ENCODE results near the gene NLRC4. TPM values are rescaled to one million over a fixed set of nuclear protein-coding genes. Genes with fewer than 3 reads are reported as not detected.
"Not testable (repeated sequence)": the region's sequence is repeated elsewhere in the genome, so short reads cannot be mapped to it uniquely, and the experiment has no call there.

The NLRC4 gene, protein sequence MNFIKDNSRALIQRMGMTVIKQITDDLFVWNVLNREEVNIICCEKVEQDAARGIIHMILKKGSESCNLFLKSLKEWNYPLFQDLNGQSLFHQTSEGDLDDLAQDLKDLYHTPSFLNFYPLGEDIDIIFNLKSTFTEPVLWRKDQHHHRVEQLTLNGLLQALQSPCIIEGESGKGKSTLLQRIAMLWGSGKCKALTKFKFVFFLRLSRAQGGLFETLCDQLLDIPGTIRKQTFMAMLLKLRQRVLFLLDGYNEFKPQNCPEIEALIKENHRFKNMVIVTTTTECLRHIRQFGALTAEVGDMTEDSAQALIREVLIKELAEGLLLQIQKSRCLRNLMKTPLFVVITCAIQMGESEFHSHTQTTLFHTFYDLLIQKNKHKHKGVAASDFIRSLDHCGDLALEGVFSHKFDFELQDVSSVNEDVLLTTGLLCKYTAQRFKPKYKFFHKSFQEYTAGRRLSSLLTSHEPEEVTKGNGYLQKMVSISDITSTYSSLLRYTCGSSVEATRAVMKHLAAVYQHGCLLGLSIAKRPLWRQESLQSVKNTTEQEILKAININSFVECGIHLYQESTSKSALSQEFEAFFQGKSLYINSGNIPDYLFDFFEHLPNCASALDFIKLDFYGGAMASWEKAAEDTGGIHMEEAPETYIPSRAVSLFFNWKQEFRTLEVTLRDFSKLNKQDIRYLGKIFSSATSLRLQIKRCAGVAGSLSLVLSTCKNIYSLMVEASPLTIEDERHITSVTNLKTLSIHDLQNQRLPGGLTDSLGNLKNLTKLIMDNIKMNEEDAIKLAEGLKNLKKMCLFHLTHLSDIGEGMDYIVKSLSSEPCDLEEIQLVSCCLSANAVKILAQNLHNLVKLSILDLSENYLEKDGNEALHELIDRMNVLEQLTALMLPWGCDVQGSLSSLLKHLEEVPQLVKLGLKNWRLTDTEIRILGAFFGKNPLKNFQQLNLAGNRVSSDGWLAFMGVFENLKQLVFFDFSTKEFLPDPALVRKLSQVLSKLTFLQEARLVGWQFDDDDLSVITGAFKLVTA
- 1.6 TPM for total RNA-seq

- peaks cover 0 to 3% (median 2%) of the 10 kb centered on the region in 3 donors for H3K27me3 ChIP-seq (ENCODE audit: control insufficient read depth in 3 of 3, insufficient read depth in 3 of 3, low read length in 3 of 3)
- H3K9me3 ChIP-seq (ENCODE audit: control insufficient read depth in 3 of 3, low read length in 3 of 3): no peaks in the 10 kb centered on the region
- H3K4me3 ChIP-seq (ENCODE audit: low read length in 3 of 3): no peak within 1 kb of the TSS
- no peaks in the 10 kb centered on the region for H3K4me1 ChIP-seq (ENCODE audit: control insufficient read depth in 3 of 3, insufficient read depth in 3 of 3, low read length in 3 of 3)
- no peak within 1 kb of the TSS for H3K27ac ChIP-seq (ENCODE audit: low read depth, low read length)
- H3K36me3 ChIP-seq (ENCODE audit: control insufficient read depth in 3 of 3, insufficient read depth in 3 of 3, low read length in 3 of 3): no peaks in the 10 kb centered on the region
- H3K9ac ChIP-seq (ENCODE audit: low read depth in 1 of 3, low read length in 3 of 3): no peak within 1 kb of the TSS
Observed at GRCh38 chr2:32264422-32265105, at the start of gene NLRC4. Gene NLRC4, minus strand, starts transcription at chr2:32264886. Its CDS starts 8,111 bp downstream, at chr2:32256775.

DNA sequence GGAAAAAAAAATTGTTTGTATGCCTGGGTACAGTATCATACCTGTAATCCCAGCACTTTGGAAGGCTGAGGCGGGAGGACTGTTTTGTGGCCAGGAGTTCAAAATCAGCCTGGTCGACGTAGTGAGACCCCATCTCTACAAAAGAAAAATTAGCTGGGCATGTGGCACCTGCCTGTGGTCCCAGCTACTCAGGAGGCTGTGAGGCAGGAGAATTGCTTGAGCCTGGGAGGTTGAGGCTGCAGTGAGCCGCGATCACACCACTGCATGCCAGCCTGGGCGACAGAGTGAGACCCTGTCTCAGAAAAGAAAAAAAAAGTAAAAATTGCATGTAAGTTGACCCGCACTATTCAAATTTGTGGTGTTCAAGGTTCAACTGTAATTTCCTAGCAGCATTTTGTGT, 45.9 kb upstream of the NLRC4 start:
- Histone ChIP-seq H3K36me3 (ENCODE audit: control insufficient read depth in 3 of 3, insufficient read depth in 3 of 3, low read length in 3 of 3) (peaks cover 0 to 14% (median 10%) of the 10 kb centered on the region in 3 donors), H3K4me3 (ENCODE audit: low read length in 3 of 3) (no peak overlapping the region), H3K9me3 (ENCODE audit: control insufficient read depth in 3 of 3, low read length in 3 of 3) (no peaks in the 10 kb centered on the region), H3K4me1 (ENCODE audit: control insufficient read depth in 3 of 3, insufficient read depth in 3 of 3, low read length in 3 of 3) (no peaks in the 10 kb centered on the region), H3K9ac (ENCODE audit: low read depth in 1 of 3, low read length in 3 of 3) (no peak overlapping the region), H3K27ac (ENCODE audit: low read depth, low read length) (no peak overlapping the region), H3K27me3 (ENCODE audit: control insufficient read depth in 3 of 3, insufficient read depth in 3 of 3, low read length in 3 of 3) (no peaks in the 10 kb centered on the region)

- not testable (repeated sequence) for H3K27me3 ChIP-seq (ENCODE audit: control insufficient read depth in 3 of 3, insufficient read depth in 3 of 3, low read length in 3 of 3); H3K4me3 ChIP-seq (ENCODE audit: low read length in 3 of 3); H3K27ac ChIP-seq (ENCODE audit: low read depth, low read length); H3K4me1 ChIP-seq (ENCODE audit: control insufficient read depth in 3 of 3, insufficient read depth in 3 of 3, low read length in 3 of 3); H3K9me3 ChIP-seq (ENCODE audit: control insufficient read depth in 3 of 3, low read length in 3 of 3); H3K9ac ChIP-seq (ENCODE audit: low read depth in 1 of 3, low read length in 3 of 3)
- peaks cover 4 to 16% (median 13%) of the 10 kb centered on the region in 3 donors for H3K36me3 ChIP-seq (ENCODE audit: control insufficient read depth in 3 of 3, insufficient read depth in 3 of 3, low read length in 3 of 3)
Observed at GRCh38 chr2:32293966-32294562, 29.4 kb upstream of the NLRC4 start.

- not testable (repeated sequence) for H3K4me1 ChIP-seq (ENCODE audit: control insufficient read depth in 3 of 3, insufficient read depth in 3 of 3, low read length in 3 of 3); H3K9ac ChIP-seq (ENCODE audit: low read depth in 1 of 3, low read length in 3 of 3); H3K9me3 ChIP-seq (ENCODE audit: control insufficient read depth in 3 of 3, low read length in 3 of 3); H3K27ac ChIP-seq (ENCODE audit: low read depth, low read length); H3K4me3 ChIP-seq (ENCODE audit: low read length in 3 of 3); H3K27me3 ChIP-seq (ENCODE audit: control insufficient read depth in 3 of 3, insufficient read depth in 3 of 3, low read length in 3 of 3)
- H3K36me3 ChIP-seq (ENCODE audit: control insufficient read depth in 3 of 3, insufficient read depth in 3 of 3, low read length in 3 of 3): peaks cover 2 to 14% (median 13%) of the 10 kb centered on the region in 3 donors
Observed at GRCh38 chr2:32293493-32293892, 28.8 kb upstream of the NLRC4 start.

DNA sequence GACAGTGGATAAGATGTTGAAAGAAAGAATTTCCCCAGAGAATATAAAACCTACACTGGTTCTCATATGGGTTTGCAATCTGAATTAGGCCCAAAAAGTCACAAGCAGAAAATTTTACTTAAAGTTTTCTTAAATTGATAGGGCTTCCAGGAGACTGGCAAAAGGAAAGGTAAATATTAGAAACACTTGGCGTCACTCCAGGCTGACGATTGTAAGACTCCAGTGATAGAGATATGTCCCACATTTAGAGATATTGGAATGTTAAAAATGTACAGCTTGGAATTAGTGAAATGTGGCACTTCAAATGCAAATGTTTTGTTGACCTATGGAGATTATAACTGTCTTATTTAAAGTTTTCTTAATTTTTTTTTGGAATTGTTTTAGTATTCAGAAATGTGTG, 27.1 kb upstream of the NLRC4 start:
- no peaks in the 10 kb centered on the region for H3K27me3 ChIP-seq (ENCODE audit: control insufficient read depth in 3 of 3, insufficient read depth in 3 of 3, low read length in 3 of 3)
- H3K27ac ChIP-seq (ENCODE audit: low read depth, low read length): no peak overlapping the region
- H3K36me3 ChIP-seq (ENCODE audit: control insufficient read depth in 3 of 3, insufficient read depth in 3 of 3, low read length in 3 of 3): peaks cover 2 to 14% (median 14%) of the 10 kb centered on the region in 3 donors
- no peak overlapping the region for H3K4me3 ChIP-seq (ENCODE audit: low read length in 3 of 3)
- peaks cover 0 to 4% (median 0%) of the 10 kb centered on the region in 3 donors for H3K9me3 ChIP-seq (ENCODE audit: control insufficient read depth in 3 of 3, low read length in 3 of 3)
- H3K9ac ChIP-seq (ENCODE audit: low read depth in 1 of 3, low read length in 3 of 3): no peak overlapping the region
- no peaks in the 10 kb centered on the region for H3K4me1 ChIP-seq (ENCODE audit: control insufficient read depth in 3 of 3, insufficient read depth in 3 of 3, low read length in 3 of 3)

- no peak overlapping the region for H3K4me3 ChIP-seq (ENCODE audit: low read length in 3 of 3)
- H3K9ac ChIP-seq (ENCODE audit: low read depth in 1 of 3, low read length in 3 of 3): no peak overlapping the region
- peaks cover 0 to 7% (median 4%) of the 10 kb centered on the region in 3 donors for H3K36me3 ChIP-seq (ENCODE audit: control insufficient read depth in 3 of 3, insufficient read depth in 3 of 3, low read length in 3 of 3)
- H3K9me3 ChIP-seq (ENCODE audit: control insufficient read depth in 3 of 3, low read length in 3 of 3): no peaks in the 10 kb centered on the region
- H3K27me3 ChIP-seq (ENCODE audit: control insufficient read depth in 3 of 3, insufficient read depth in 3 of 3, low read length in 3 of 3): no peaks in the 10 kb centered on the region
- no peaks in the 10 kb centered on the region for H3K4me1 ChIP-seq (ENCODE audit: control insufficient read depth in 3 of 3, insufficient read depth in 3 of 3, low read length in 3 of 3)
- no peak overlapping the region for H3K27ac ChIP-seq (ENCODE audit: low read depth, low read length)
Observed at GRCh38 chr2:32290000-32290339, 25.3 kb upstream of the NLRC4 start.

DNA sequence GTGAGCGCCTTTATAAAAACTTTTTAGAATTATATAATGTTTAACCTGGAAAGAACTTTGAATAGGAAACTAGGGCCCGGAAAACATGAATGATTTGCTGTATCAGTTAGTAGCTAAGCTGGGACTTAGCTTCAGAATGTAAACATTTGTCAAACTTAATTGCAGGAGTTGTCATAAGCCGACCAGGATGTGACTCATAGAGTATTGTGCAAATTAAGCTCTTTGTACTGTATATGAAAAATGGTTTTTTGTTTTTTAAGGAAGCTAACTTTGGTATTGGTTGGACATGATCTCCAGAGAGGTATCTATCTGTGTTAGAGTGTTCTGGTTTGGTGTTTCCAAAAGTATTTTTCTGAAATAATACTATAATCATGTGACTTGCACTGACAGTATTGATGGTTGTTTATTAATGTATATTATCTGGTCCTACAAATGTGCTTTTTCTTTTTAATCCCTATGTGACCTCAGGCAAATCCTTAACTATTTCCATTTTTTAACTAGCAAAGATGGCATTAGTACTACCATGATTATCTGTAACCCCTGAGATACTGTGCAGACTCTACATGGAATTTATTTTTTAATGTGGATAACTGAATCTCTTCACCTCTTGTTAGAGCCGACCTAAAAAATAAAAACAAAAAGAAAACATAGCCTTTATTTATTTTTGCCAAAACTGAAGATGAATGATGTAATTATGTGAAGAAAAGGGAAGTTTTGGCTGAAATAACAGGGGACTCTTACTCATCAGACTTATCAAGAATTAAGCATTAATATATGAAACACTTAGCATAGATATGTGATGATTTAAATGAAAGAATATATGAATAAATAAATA, 24.7 kb upstream of the NLRC4 start:
- Histone ChIP-seq H3K4me3 (ENCODE audit: low read length in 3 of 3) (no peak overlapping the region), H3K27me3 (ENCODE audit: control insufficient read depth in 3 of 3, insufficient read depth in 3 of 3, low read length in 3 of 3) (no peaks in the 10 kb centered on the region), H3K36me3 (ENCODE audit: control insufficient read depth in 3 of 3, insufficient read depth in 3 of 3, low read length in 3 of 3) (peaks cover 0 to 7% (median 4%) of the 10 kb centered on the region in 3 donors), H3K9me3 (ENCODE audit: control insufficient read depth in 3 of 3, low read length in 3 of 3) (no peaks in the 10 kb centered on the region), H3K9ac (ENCODE audit: low read depth in 1 of 3, low read length in 3 of 3) (no peak overlapping the region), H3K4me1 (ENCODE audit: control insufficient read depth in 3 of 3, insufficient read depth in 3 of 3, low read length in 3 of 3) (peaks cover 0 to 4% (median 0%) of the 10 kb centered on the region in 3 donors), H3K27ac (ENCODE audit: low read depth, low read length) (no peak overlapping the region)

GRCh38 chr2:32284321-32284720, 19.6 kb upstream of the NLRC4 start:
- peaks cover 4 to 14% (median 8%) of the 10 kb centered on the region in 3 donors for H3K36me3 ChIP-seq (ENCODE audit: control insufficient read depth in 3 of 3, insufficient read depth in 3 of 3, low read length in 3 of 3)
- H3K4me3 ChIP-seq (ENCODE audit: low read length in 3 of 3): no peak overlapping the region
- no peak overlapping the region for H3K9ac ChIP-seq (ENCODE audit: low read depth in 1 of 3, low read length in 3 of 3)
- no peaks in the 10 kb centered on the region for H3K27me3 ChIP-seq (ENCODE audit: control insufficient read depth in 3 of 3, insufficient read depth in 3 of 3, low read length in 3 of 3)
- H3K9me3 ChIP-seq (ENCODE audit: control insufficient read depth in 3 of 3, low read length in 3 of 3): no peaks in the 10 kb centered on the region
- H3K27ac ChIP-seq (ENCODE audit: low read depth, low read length): no peak overlapping the region
- H3K4me1 ChIP-seq (ENCODE audit: control insufficient read depth in 3 of 3, insufficient read depth in 3 of 3, low read length in 3 of 3): peaks cover 0 to 6% (median 0%) of the 10 kb centered on the region in 3 donors

GRCh38 chr2:32278478-32278853, 13.8 kb upstream of the NLRC4 start:
- H3K27ac ChIP-seq (ENCODE audit: low read depth, low read length): peak overlapping the region; percentile 85
- no peaks in the 10 kb centered on the region for H3K27me3 ChIP-seq (ENCODE audit: control insufficient read depth in 3 of 3, insufficient read depth in 3 of 3, low read length in 3 of 3)
- no peaks in the 10 kb centered on the region for H3K9me3 ChIP-seq (ENCODE audit: control insufficient read depth in 3 of 3, low read length in 3 of 3)
- H3K36me3 ChIP-seq (ENCODE audit: control insufficient read depth in 3 of 3, insufficient read depth in 3 of 3, low read length in 3 of 3): peaks cover 4 to 8% (median 7%) of the 10 kb centered on the region in 3 donors
- H3K4me1 ChIP-seq (ENCODE audit: control insufficient read depth in 3 of 3, insufficient read depth in 3 of 3, low read length in 3 of 3): peaks cover 0 to 4% (median 0%) of the 10 kb centered on the region in 3 donors
- H3K4me3 ChIP-seq (ENCODE audit: low read length in 3 of 3): peak overlapping the region; percentile 96 to 99 (median 99)
- peak overlapping the region; percentile 97 to 99 (median 99) for H3K9ac ChIP-seq (ENCODE audit: low read depth in 1 of 3, low read length in 3 of 3)
